Activated CD4-positive, alpha-beta T cell treated with anti-CD3 and anti-CD28 coated beads, Interleukin-2, Interleukin-6, amounts not matched to agents 100 ng/mL and 50 ng/mL, durations not matched to agents 16 hours and 8 hours (primary cell): ENCODE measurements around the gene LTBR.

Source experiments
- DNase-seq: peaks from one replicate; pipeline ENCODE4 v3.0.0-alpha.2; 2020

LTBR gene

DNA sequence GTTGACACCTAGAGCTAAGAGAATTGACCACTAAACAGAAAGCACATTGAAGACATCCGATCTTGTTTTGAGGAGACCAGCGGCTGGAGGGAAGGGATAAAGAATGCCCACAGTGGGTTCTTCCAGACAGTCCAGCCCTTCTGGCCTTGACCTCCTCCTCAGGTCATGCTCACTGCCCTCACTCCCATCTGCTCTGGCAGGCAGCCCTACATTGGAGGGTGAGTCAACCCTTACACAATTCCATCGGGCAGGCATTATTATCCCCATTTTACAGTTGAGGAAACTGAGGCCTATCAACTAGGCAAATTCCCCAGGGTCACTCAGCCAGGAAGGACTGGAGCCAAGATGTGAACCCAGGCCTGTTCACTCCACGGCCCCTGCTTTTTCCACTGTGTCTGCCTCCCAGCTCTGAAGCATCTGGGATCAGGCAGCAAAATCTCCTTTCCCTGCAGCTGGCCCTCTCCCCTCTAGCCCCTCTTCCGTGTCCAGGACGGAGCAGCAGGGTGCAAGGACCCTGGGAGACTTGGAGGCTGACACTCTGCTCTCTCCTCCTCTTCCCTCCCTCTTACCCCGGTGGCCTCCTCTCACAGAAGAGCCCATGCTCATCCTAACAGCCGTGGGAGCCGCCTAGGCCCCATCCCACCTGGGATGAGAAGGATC lies 13.9 kb upstream of the LTBR start:
- DNase-seq: no peak

- no peak for DNase-seq
Measured at GRCh38 chr12:6370576-6370935, 13.4 kb upstream of the LTBR start.

- no peak for DNase-seq
Measured at GRCh38 chr12:6370994-6371754, 12.8 kb upstream of the LTBR start.

DNA sequence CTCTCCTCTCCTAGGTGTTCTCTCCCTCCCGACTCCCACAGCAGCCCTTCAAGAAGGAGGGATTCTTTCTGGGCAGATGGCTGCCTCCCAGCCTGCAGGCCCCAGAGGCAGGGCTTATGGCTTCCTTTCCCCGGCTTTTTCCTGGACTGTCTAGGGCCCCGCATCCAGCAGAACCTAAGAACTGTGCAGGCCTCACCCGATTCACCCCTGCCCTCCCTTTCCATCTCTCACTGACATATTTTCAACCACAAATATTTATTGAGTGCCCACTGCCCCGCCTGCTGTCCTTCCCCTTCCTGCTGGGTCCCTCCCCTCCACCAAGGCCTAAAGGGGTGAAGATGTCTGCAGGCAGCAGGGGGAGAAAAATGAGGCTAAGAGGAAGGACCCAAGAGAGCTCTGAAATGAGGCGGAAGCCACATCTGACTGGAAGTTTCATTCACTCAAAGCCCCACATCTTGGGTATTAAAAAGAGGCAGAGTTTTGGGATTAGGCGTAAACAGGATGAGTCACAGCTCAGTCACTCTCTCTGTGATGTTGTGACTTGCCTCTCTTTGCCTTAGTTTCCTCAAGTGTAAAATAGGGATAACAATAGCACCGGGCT lies 11.5 kb upstream of the LTBR start:
- DNase-seq: peak; percentile 17

GRCh38 chr12:6373022-6373787 lies 10.8 kb upstream of the LTBR start:
- no peak for DNase-seq

DNA sequence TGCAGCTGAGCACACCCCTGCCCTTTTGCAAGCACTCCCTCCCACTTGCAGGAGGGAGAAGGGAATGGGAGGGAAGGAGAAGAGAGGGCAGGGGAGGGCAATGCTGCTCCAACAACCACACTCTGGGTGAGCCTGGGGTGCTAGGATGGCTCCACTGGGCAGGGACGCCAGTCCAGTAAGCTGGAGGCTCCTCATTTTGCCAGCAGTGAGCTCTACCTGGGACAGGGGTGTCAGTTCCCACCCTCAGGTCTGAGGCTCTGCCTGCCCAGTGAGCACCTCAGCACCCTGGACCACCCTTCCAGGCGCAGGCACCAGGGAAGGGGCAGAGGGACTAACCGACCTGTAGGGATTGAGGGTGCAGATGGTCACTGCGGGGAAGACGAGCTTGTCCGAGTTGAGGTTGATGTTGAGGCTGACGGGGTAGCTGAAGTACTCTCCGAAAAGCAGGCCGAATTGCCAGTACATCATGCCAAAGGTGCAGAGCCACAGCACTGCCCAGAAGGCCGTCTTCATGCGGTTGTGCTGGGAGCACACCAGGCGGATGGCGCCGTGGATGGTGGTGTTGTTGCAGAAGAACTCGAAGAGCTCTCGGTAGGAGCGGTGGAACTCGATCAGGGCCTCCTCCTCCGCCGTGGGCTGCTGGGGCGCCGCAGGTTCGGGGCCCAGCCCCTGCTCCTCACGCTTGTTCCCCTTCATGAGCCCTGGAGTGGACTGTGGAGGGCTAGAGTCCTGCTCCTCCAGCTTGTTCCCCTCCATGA lies 9.8 kb upstream of the LTBR start:
- no peak for DNase-seq

DNA sequence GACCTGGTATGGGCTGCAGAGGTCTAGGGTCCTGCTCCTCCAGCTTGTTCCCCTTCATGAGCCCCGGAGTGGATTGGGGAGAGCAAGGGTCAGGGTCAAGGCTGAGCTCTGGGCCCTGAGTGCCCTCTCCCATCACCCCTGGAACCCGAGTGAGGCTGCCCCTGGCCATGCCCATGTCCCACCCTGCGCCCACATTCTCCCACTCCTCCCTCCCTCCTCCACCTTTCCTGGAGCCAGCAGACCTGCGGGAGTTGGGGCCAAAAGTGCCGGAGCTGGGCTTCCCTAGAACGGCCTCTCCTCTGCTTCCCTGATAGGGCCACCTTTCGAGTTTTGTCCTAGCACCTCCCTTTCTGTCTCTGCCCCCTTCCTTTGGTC lies 9.2 kb upstream of the LTBR start:
- DNase-seq: no peak

GRCh38 chr12:6375269-6376078 lies 8.5 kb upstream of the LTBR start, which contains the start of gene SCNN1A:
SCNN1A (minus strand) TSS chr12:6375563; CDS start chr12:6374783, 780 bp downstream.
- no peak for DNase-seq

GRCh38 chr12:6376079-6376869 lies 7.7 kb upstream of the LTBR start:
- no peak for DNase-seq

DNA sequence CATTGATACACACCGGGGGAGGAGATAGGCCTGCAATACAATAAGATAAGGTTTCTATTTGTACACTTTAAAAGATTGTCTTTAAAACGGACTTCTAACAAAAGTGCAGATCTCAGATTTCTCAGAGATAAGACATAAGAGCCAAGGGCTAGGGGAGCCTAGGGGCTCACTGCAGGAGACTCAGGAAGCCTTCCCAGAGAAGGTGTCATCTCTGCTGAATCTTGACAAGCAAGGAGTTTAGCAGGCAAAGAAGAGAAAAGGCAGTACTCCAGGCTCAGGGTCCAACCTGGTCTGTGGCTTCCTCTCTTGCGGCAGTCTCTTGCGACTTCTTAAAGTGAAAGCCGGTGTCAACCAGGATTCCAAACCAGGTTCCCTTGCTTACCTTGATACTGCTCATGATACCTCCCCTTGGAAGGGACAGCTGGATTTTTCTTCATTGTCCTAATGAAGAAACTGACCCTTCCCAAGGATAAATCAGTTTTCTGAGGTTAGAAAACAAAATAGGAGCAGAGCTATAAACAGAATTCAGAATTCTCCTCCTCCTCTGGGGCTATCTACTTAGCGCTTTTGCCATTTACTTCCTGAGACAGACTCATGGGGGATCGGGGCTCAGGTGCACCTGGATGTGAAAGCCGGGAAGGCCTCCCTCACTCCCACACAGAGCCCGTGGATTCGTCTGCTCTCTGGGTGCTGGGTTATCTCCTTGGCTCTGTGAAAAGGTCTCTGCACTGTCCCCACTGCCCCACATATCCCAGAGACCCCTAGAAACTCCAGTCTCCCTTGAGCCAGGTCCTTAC lies 6.9 kb upstream of the LTBR start:
- no peak for DNase-seq

DNA sequence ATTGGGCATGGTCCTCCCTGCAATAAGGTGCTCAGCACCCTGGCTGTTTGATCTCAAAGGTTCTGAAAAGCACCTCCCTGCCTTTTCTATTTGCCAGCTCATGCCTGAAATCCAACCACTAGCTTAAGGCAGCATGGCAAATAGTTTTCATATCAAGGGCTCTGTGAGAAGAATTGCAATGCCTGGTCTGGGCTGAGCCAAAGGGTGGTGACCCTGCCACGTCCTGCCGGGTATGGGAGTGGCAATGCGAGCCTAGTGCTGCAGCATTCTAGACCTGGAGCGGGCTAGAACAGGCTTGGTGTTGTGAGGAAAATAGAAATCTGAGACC lies 6.3 kb upstream of the LTBR start:
- DNase-seq: no peak

DNA sequence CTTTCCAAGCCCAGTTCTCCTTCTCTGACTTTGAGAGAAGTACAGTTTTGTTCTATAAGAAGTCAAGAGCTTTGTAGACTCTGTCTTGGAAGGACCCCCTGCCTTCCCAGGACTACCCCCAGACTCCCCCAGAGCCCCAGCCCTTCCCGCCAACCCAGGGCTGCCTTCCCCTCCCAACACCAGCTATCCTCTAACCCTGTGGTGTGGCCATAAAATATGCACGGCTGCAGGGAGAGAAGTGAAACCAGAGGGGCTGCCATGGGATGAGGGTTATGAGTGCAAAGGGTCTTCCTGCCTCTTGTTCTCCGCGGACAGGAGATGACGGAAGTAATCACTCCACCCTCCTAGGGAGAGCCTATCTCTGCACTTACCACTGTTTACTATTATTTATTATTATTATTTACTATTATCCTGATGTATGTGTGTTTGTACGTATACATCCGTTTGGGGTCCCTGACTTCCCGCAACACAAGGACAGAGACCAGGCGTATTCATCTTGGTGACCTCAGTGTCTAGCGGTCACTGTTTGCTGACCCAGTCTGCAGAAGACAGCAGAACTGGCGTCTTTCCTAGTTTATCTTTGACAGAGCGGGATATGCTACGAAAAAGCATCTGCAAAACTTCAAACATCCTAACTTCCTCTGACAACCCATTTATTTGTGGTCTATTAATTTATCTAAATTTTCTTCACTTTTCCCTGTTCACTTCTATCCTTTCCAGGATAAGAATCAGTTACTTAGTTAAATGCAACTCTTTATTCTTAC lies 5.1 kb upstream of the LTBR start:
- DNase-seq: no peak

DNA sequence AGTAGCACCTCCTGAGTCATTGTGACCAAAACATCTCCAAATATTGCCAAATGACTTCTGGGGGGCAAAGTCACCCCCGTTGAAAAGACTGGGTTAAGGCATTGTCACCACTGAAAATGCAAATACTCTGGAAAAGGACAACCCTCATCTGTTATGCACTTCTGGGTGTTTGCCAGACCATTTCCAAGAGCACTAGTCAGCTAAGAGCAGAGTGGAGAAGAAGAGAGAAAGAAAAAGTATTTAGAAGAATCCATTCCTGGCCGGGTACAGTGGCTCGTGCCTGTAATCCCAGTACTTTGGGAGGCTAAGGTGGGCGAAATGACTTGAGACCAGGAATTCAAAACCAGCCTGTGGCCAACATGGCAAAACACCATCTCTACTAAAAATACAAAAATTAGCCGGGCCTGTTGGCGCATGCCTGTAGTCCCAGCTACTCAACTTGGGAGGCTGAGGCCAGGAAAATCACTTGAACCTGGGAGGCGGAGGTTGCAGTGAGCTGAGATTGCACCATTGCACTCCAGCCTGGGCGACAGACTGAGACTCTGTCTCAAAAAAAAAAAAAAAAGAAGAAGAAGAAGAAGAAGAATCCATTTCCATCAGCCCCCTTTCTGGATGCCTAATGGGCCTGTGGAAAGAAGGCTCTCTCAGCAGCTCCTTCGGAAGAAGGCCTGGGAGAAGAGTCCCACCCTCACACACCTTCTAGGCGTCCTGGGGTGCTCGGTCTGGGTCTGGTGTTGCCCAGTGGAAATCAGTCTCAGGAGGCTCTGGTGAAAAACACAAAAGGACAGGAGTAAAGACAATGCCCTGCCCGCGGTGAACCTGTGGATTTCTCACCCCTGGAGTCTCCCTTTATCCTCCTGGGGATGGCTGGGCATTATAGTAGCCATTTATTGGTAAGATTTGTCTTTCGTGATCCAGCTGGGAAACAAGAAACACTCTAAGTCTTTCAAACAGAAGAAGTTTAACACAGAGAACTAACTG lies 3.5 kb upstream of the LTBR start:
- DNase-seq: no peak

DNA sequence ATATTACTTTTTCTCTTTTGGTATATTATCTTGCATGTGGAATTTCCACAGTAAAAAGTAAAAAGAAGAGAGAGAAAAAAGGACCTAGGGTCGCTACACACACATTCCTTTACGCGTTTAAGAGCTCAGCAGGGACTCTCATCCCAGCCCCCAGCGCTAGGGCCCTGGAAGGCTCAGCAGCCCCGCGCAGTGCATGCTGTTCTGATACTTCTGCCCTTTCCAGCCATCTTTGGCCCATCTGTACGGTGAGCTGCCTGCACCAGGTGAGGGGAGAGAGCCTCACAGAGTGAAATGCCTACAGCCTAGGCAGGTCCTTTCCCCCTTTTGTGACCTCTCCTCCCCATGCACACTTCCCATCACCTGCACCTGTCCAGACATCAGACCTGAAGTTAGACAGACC lies 1.6 kb upstream of the LTBR start:
- no peak for DNase-seq

DNA sequence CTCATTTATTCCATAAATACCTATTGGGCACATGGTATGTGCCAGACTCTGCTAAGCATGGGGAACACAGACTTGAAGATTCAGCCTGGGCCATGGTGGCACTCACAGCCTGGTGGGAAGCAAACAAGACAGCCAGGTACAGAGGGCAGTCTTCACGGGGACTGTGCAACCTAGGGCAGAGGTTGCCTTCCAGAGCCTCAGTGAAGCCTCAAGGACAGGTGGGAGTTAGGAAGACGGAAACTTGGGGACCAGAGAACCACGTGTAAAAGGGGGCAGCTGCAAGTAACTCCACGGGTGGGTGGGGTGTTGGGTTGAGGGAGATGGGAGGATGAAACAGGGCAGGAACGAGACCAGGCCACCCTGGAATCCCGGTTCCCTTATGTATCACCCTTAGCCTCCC lies 980 bp upstream of the LTBR start:
- no peak for DNase-seq

- DNase-seq: no peak
Measured at GRCh38 chr12:6384499-6385436, 806 bp downstream of the LTBR start.

DNA sequence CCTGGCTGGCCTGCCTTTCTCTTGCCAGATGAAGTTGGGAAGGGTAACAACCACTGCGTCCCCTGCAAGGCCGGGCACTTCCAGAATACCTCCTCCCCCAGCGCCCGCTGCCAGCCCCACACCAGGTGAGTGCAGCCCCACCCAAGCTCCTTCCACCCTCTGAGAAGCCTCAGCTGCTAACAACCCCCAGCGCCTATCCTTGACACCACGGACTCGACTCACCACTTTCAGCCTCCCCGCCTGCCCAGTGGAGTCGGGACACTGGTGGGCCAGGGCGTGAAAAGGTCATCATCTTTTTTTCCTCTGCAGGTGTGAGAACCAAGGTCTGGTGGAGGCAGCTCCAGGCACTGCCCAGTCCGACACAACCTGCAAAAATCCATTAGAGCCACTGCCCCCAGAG lies 2.1 kb downstream of the LTBR start:
- DNase-seq: no peak
